MCF 10A (cell line): Measurements from ENCODE around the gene PRSS22. TPM values are rescaled to one million over a fixed set of nuclear protein-coding genes. Genes with fewer than 3 reads are reported as not detected.

ENCODE experiments used
- BruUV-seq: library from RNA; stranded (reverse); fragments of 400-500 nt; replicated peaks from 2 replicates; lab custom pipeline; 2021; lab: Mats Ljungman, UMichigan
- CTCF ChIA-PET: fragments of 300-600 bp; sonication (Branson Sonifier 250); formaldehyde crosslinking; extraction: SDS; loops from one replicate; lab custom pipeline; 2021; ENCODE audit warnings: antibody characterized with exemption, inconsistent platforms; lab: Yijun Ruan, JAX
- POLR2A ChIA-PET: fragments of 300-600, 350-650 bp; sonication (Branson Sonifier 250); formaldehyde crosslinking; extraction: SDS; loops from one replicate; lab custom pipeline; 2020; ENCODE audit warnings: antibody characterized with exemption, inconsistent platforms; lab: Yijun Ruan, JAX
- DNase-seq: peaks from one replicate; pipeline ENCODE4 v3.0.0-alpha.2; 2018; ENCODE audit not compliant: unreplicated experiment
- H3K27ac Mint-ChIP-seq: one replicate; pipeline ENCODE4 v1.8.0; 2022; ENCODE audit warnings: mild to moderate bottlenecking, low read depth, mixed read lengths; ENCODE audit not compliant: unreplicated experiment
- H3K27me3 Mint-ChIP-seq: one replicate; pipeline ENCODE4 v1.8.0; 2022; ENCODE audit warnings: mixed read lengths; ENCODE audit not compliant: insufficient read depth, unreplicated experiment
- H3K36me3 Mint-ChIP-seq: one replicate; pipeline ENCODE4 v1.8.0; 2022; ENCODE audit warnings: mild to moderate bottlenecking, moderate library complexity, mixed read lengths; ENCODE audit not compliant: insufficient read depth, unreplicated experiment
- H3K4me1 Mint-ChIP-seq: one replicate; pipeline ENCODE4 v1.8.0; 2022; ENCODE audit warnings: mixed read lengths; ENCODE audit not compliant: insufficient read depth, unreplicated experiment
- H3K4me3 Mint-ChIP-seq: one replicate; pipeline ENCODE4 v1.8.0; 2022; ENCODE audit warnings: mild to moderate bottlenecking, moderate library complexity, mixed read lengths; ENCODE audit not compliant: unreplicated experiment
- H3K9me3 Mint-ChIP-seq: one replicate; pipeline ENCODE4 v1.8.0; 2022; ENCODE audit warnings: mixed read lengths; ENCODE audit not compliant: unreplicated experiment
- CTCF ChIP-seq: fragments of 200-600 bp; IDR thresholded peaks from one replicate; pipeline ENCODE4 v1.8.0; 2022; ENCODE audit warnings: antibody characterized with exemption, mild to moderate bottlenecking; ENCODE audit not compliant: unreplicated experiment
- intact Hi-C: fragments of 100-400 bp; cut with micrococcal nuclease; formaldehyde crosslinking; loops from 2 replicates; pipeline ENCODE4 v1.14.1; 2022
- total RNA-seq: library from RNA; stranded (reverse); gene quantifications from 2 replicates; pipeline ENCODE4 v1.2.3, GENCODE V29; 2022

The PRSS22 gene
- total RNA-seq, 1 experiment from 2014 or later, result not detected

GRCh38 chr16:2874912-2875362 lies 17.0 kb upstream of the PRSS22 start:
- intact Hi-C loops, result loop anchor here (1.0 to 2.0 kb wide), 2 partner anchors 44 to 52 kb away; no protein-coding TSS in a partner anchor
- POLR2A ChIA-PET, result interaction anchor here (1.0 kb wide), 2 partner anchors 52 to 97 kb away, joined by 3 to 4 read pairs; partner anchors contain the start of gene ELOB
- peaks cover 3% of the 10 kb centered on the region for H3K36me3 Mint-ChIP-seq
- no peak overlapping the region for H3K27ac Mint-ChIP-seq
- DNase-seq, result peak; percentile 77
- H3K4me3 Mint-ChIP-seq, result no peak overlapping the region
- H3K27me3 Mint-ChIP-seq, result no peaks in the 10 kb centered on the region
- H3K4me1 Mint-ChIP-seq, result no peaks in the 10 kb centered on the region
- no TSS peak for BruUV-seq
- peak; percentile 94 for TF ChIP-seq CTCF
- CTCF ChIA-PET, result interaction anchor here (0.5 to 2.2 kb wide), 8 partner anchors 16 to 156 kb away, joined by 3 to 20 read pairs (median 3); no protein-coding TSS in a partner anchor
- no peaks in the 10 kb centered on the region for H3K9me3 Mint-ChIP-seq

- ChIA-PET CTCF (interaction anchor here (0.5 to 2.2 kb wide), 8 partner anchors 16 to 155 kb away, joined by 3 to 20 read pairs (median 3); no protein-coding TSS in a partner anchor), POLR2A (interaction anchor here (0.5 to 1.3 kb wide), 4 partner anchors 19 to 97 kb away, joined by 3 to 4 read pairs (median 4); partner anchors contain the start of gene ELOB)
- no peak overlapping the region for H3K4me3 Mint-ChIP-seq
- H3K27me3 Mint-ChIP-seq, result no peaks in the 10 kb centered on the region
- DNase-seq, result no peak
- H3K27ac Mint-ChIP-seq, result no peak overlapping the region
- H3K9me3 Mint-ChIP-seq, result no peaks in the 10 kb centered on the region
- no TSS peak for BruUV-seq
- H3K4me1 Mint-ChIP-seq, result peaks cover 4% of the 10 kb centered on the region
- intact Hi-C loops, result loop anchor here (2.0 kb wide), 1 partner anchor 53 kb away; no protein-coding TSS in a partner anchor
- no peaks in the 10 kb centered on the region for H3K36me3 Mint-ChIP-seq
- TF ChIP-seq CTCF, result no peak
These were observed 16.3 kb upstream of the PRSS22 start for GRCh38 chr16:2874032-2874911.

GRCh38 chr16:2871926-2872325 lies 14.0 kb upstream of the PRSS22 start:
- TF ChIP-seq CTCF, result no peak
- no peak overlapping the region for H3K4me3 Mint-ChIP-seq
- intact Hi-C loops, result no loop called here
- no peak for DNase-seq
- no peaks in the 10 kb centered on the region for H3K27me3 Mint-ChIP-seq
- no peaks in the 10 kb centered on the region for H3K36me3 Mint-ChIP-seq
- BruUV-seq, result no TSS peak
- H3K4me1 Mint-ChIP-seq, result peaks cover 4% of the 10 kb centered on the region
- ChIA-PET CTCF (interaction anchor here (0.6 to 1.9 kb wide), 3 partner anchors 48 to 55 kb away, joined by 3 to 6 read pairs (median 3); no protein-coding TSS in a partner anchor), POLR2A (interaction anchor here (0.9 to 2.0 kb wide), 4 partner anchors 11 to 48 kb away, joined by 3 to 5 read pairs (median 4); partner anchors contain the start of genes FLYWCH1 and FLYWCH2)
- no peaks in the 10 kb centered on the region for H3K9me3 Mint-ChIP-seq
- H3K27ac Mint-ChIP-seq, result no peak overlapping the region
